Peyer's patch (tissue), 4 donors: Measurements from ENCODE around the gene RNF220.

Source experiments
- CTCF ChIP-seq, 6 experiments: fragments of 450-650 bp in 4 of 6; fragments of 200-600 bp in 2 of 6; sonication (generic) in 1 of 6; IDR thresholded peaks; one replicate each; pipeline ENCODE4 v1.5.1; 2017 to 2019; ENCODE audit warnings: antibody characterized with exemption in 6 of 6, mild to moderate bottlenecking in 3 of 6, moderate library complexity in 1 of 6
- POLR2A ChIP-seq, 2 donors: fragments of 450-650 bp; IDR thresholded peaks; one replicate each; pipeline ENCODE4 v1.5.1; 2017; ENCODE audit warnings: antibody characterized with exemption in 2 of 2, mild to moderate bottlenecking in 2 of 2, moderate library complexity in 2 of 2

- TF ChIP-seq POLR2A (IDR thresholded peaks at IDR 0.05) (no peak), CTCF (IDR thresholded peaks at IDR 0.05) (no peak)
These were observed 137.5 kb downstream of the RNF220 start for GRCh38 chr1:44542420-44543063.
